Midbrain (tissue), 1 donor: Measurements from ENCODE around the gene ROBO2.
A peak's percentile ranks its signal among the peaks of the same experiment; 100 is the strongest.

Source experiments
- DNase-seq: peaks from one replicate; lab custom pipeline; 2025; lab: John Stamatoyannopoulos, UW

Gene ROBO2

DNA sequence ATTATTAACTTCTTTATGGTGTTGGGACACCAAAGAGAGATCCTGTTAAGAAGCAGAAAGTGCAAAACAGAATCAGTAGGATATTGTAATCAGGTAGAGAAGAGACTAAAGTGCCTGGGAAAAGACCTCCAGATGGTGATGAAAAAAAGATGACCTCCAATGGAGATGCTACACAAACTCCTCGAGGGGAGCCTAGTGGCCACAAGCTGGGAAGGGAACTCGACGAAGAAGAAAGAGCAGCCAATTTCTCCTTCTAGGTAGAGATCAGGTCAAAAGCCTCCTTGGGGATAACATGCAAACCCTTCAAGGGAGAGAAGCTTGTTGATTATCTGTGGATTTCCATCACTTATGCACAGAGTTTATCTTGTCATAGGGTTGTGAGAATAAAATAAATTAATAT lies 647.6 kb downstream of the ROBO2 start:
- DNase-seq: no peak

DNA sequence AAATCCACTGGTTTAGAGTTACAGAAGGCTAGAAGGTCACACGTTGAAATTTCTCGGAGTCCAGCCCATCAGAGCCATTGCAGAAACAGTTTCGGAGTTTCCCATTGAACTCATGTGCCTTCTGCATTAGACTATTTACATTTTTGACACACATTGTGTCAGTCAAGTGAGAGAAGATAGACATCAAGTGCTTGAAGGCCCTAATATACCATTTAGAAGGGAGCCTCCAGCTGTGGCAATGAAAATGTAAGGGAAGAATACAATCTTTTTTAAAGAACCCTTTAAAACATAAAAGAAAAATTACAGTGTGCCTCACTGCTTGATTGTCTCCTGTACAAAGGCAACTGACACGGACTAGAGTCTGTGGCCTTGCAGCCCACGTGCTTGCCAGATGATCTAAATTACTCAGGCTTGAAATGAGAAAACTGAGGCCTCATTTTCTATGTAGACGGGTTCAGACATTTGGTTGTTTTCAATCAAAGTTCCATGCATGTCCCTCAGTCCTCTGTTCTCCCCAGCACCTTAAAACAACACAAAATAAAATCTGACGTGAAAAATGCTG lies 650.5 kb downstream of the ROBO2 start:
- DNase-seq: no peak

GRCh38 chr3:77693147-77693546 lies 653.2 kb downstream of the ROBO2 start:
- DNase-seq: no peak

GRCh38 chr3:77699125-77699691 lies 659.3 kb downstream of the ROBO2 start:
- peak; percentile 14 for DNase-seq
